Choroid plexus epithelial cell (primary cell): Measurements from ENCODE around the gene CD36.

Experiments
- DNase-seq: peaks from one replicate; pipeline ENCODE4 v3.0.0-alpha.2; 2010; ENCODE audit warnings: low read depth
- H3K4me3 ChIP-seq: 2 replicates; pipeline ENCODE4 v1.5.1; 2011; ENCODE audit warnings: low read depth, mild to moderate bottlenecking, control low read depth, low read length, moderate library complexity
- CTCF ChIP-seq: conservative IDR thresholded peaks from 2 replicates; pipeline ENCODE4 v1.5.1; 2011; ENCODE audit warnings: low read depth, mild to moderate bottlenecking, control low read depth, inconsistent platforms, low read length, moderate library complexity

Gene CD36

GRCh38 chr7:80622541-80622940, 15.9 kb upstream of the CD36 start:
- TF ChIP-seq CTCF, result no peak
- peak; percentile 82 for DNase-seq
- no peak overlapping the region for H3K4me3 ChIP-seq

DNA sequence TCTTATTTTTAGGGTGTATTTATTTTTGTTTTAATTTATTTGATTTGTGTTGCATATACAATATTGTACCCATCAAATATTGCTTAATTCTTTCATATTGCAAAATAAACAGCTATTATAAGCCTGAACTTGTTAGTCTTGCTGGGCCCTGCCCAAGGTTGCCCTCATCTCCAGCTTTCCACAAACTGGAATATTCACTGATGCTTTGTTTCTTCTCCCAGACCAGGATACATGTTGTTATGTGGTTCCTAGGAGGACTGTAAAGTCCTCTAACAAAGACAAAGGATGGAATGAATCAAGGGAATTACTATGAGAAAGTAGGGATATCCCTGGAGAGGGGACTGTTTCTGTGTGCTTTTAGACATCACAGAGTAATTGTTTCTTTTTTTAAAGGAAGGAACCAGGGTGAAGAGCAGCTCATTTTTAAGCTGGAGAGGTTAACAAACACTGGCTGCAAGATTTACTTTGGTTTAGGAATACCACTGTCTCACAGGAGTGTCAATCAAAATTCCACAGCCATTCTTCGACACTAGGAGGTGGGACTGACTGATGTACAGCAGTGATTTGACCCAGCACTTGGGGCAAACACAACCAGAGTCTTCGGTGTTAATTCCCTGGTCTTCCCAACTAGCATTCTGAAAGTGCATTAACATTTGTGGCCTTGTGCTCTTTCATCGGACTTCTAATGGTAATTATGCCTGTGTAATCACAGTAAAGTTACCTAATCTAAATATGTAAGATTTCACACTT, 14.8 kb upstream of the CD36 start:
- DNase-seq, result no peak
- H3K4me3 ChIP-seq, result no peak overlapping the region

DNA sequence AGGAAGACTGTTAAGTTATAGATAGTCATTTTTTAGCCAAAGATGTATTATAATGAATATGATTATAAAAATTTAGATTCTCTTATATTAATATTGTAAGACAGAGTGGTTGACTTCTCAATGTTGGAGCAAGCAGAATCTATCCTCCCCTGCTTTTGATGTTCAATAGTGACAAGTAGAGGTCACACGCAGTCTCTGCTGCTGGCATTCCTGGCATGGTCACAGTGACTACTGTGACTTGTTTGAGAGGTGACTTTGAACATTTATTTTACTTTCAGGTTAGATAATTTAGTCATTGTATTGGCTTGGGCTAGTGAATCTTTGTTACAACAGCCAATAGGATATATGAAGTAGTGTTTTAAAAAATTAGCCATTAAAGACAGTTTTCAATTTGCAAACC, 13.7 kb upstream of the CD36 start:
- no peak for TF ChIP-seq CTCF
- H3K4me3 ChIP-seq, result no peak overlapping the region
- no peak for DNase-seq

More for the DNA sequence above, 14.8 kb upstream of the CD36 start:
- TF ChIP-seq CTCF, result no peak

DNA sequence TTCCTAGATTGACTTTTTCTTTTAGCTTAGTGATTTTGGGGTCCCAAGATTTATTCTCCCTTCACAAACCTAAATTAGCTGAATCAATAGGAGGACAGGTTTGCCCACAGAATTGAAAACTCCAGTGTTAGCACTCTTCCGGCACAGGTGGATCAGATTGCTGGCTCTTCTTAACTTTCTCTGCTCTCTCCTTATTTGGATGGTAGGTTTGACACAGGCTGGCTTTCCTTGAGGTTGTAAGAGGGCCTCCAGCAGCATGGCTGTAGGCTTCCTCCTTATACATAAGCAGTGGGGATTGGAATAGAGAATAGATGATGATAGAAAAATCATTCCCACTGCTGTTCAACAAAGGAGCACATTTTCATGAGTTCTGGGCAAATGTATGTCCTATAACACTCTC, 9.4 kb upstream of the CD36 start:
- TF ChIP-seq CTCF, result no peak
- no peak overlapping the region for H3K4me3 ChIP-seq
- no peak for DNase-seq

GRCh38 chr7:80630608-80631405, 7.6 kb upstream of the CD36 start:
- H3K4me3 ChIP-seq, result no peak overlapping the region
- TF ChIP-seq CTCF, result no peak
- DNase-seq, result peak; percentile 69

GRCh38 chr7:80631421-80631820, 7.0 kb upstream of the CD36 start:
- TF ChIP-seq CTCF, result no peak
- DNase-seq, result no peak
- H3K4me3 ChIP-seq, result no peak overlapping the region
